ENCODE results near the gene PGBD5. TPM values are rescaled to one million over a fixed set of nuclear protein-coding genes. Genes with fewer than 3 reads are reported as not detected.

The PGBD5 gene
- total and polyA plus RNA-seq, 4 donors = 0.31 to 0.99 (median 0.57) TPM

DNA sequence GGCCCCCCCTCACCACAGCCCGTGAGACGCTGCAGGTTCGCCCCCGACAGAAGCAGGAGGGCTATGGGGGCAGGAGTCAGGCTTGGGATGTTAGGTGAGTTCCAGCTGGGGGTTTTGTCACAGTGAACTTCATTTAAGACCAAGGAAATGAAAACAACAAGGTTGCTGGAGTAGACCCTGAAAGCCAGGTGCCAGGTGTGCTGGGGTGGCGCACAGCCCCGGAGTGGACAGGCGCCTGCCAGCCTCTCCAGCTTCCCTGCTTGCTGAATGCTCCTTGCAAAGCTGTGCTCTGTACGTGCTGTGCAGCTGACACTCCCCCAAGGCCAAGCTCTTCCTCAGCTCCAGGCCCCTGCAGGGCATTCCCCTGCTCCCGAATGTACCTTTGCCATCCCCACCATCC, 102.4 kb downstream of the PGBD5 start:
- 85 to 96% methylated on average over 9 of the region's 9 CpGs for WGBS, 2 donors
- intact Hi-C loops (cut with DNase I) = no loop called here
- no peak for ATAC-seq (ENCODE audit: low FRiP score)

DNA sequence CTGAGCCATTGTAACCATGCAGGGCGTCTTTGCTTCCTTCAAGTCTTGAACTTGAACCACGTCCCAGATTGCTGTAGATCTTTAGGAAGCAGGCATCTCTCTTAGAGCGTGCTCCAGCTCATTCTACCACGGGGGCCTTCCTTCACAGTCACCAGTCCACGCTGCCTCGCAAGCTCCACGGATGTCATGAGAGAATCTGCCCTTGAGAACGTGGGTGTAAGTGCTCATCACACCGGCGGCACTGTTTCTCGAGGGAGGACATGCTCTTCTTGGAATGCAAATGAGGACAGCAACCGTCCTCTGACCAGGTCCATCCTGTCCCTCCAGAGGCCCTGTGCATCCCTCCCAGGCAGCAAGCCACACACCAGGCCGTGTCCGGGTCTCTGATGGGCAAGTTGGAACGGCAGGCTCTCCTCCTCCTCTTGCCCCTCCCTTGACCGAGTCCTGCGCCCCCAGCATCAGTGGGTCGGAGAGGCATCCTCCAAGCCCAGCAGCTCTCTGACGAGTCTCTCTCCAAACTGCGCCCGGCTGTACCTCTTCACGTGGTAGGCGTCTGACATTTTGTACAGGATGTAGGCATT, 103.1 kb downstream of the PGBD5 start:
- no peak overlapping the region for H3K27ac ChIP-seq (ENCODE audit: low read depth in 1 of 2, low read length in 2 of 2)
- H3K4me3 ChIP-seq (ENCODE audit: low read length in 2 of 2) = no peak overlapping the region
- no peaks in the 10 kb centered on the region for H3K9me3 ChIP-seq (ENCODE audit: control insufficient read depth, low read length)
- H3K36me3 ChIP-seq (ENCODE audit: control insufficient read depth in 1 of 2, insufficient read depth in 2 of 2, low read length in 1 of 2) = no peaks in the 10 kb centered on the region
- 93 to 94% methylated on average over 23 of the region's 23 CpGs for WGBS, 2 donors
- intact Hi-C loops (cut with DNase I) = no loop called here
- DNase-seq (peak in 1 of 2 donors; percentile 62), ATAC-seq (ENCODE audit: low FRiP score) (no peak)
- no peaks in the 10 kb centered on the region for H3K4me1 ChIP-seq (ENCODE audit: control insufficient read depth in 1 of 2, insufficient read depth in 2 of 2, low read length in 2 of 2)
- H3K27me3 ChIP-seq (ENCODE audit: control insufficient read depth in 1 of 2, insufficient read depth in 2 of 2, low read length in 1 of 2) = no peaks in the 10 kb centered on the region

More for the DNA sequence above, 102.4 kb downstream of the PGBD5 start:
- Histone ChIP-seq H3K27me3 (ENCODE audit: control insufficient read depth in 1 of 2, insufficient read depth in 2 of 2, low read length in 1 of 2) (no peaks in the 10 kb centered on the region), H3K4me3 (ENCODE audit: low read length in 2 of 2) (no peak overlapping the region), H3K9me3 (ENCODE audit: control insufficient read depth, low read length) (no peaks in the 10 kb centered on the region), H3K4me1 (ENCODE audit: control insufficient read depth in 1 of 2, insufficient read depth in 2 of 2, low read length in 2 of 2) (no peaks in the 10 kb centered on the region), H3K27ac (ENCODE audit: low read depth in 1 of 2, low read length in 2 of 2) (no peak overlapping the region), H3K36me3 (ENCODE audit: control insufficient read depth in 1 of 2, insufficient read depth in 2 of 2, low read length in 1 of 2) (no peaks in the 10 kb centered on the region)
- no peak for DNase-seq

DNA sequence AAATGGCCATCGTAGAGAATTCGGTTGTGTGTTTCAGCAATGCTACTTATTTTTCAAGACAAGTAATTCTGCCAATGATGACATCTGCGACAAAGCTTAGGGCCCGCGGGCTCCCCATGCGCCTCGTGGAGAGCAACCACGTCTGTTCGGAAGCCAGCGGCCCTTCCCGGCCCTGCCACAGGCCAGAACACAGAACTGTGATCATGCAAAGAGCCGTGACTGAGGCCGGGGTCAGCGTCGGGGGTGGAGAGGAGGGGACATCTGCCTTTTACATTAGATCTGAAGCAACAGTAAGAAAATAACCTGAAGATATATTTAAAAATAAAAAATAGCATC, 103.7 kb downstream of the PGBD5 start:
- Histone ChIP-seq H3K27me3 (ENCODE audit: control insufficient read depth in 1 of 2, insufficient read depth in 2 of 2, low read length in 1 of 2) (no peaks in the 10 kb centered on the region), H3K27ac (ENCODE audit: low read depth in 1 of 2, low read length in 2 of 2) (no peak overlapping the region), H3K4me1 (ENCODE audit: control insufficient read depth in 1 of 2, insufficient read depth in 2 of 2, low read length in 2 of 2) (no peaks in the 10 kb centered on the region), H3K36me3 (ENCODE audit: control insufficient read depth in 1 of 2, insufficient read depth in 2 of 2, low read length in 1 of 2) (no peaks in the 10 kb centered on the region), H3K4me3 (ENCODE audit: low read length in 2 of 2) (no peak overlapping the region), H3K9me3 (ENCODE audit: control insufficient read depth, low read length) (no peaks in the 10 kb centered on the region)
- peak in 1 of 2 donors; percentile 73 for DNase-seq
- WGBS, 2 donors = 87 to 92% methylated on average over 15 of the region's 15 CpGs
- no peak for ATAC-seq (ENCODE audit: low FRiP score)
- intact Hi-C loops (cut with DNase I) = no loop called here

DNA sequence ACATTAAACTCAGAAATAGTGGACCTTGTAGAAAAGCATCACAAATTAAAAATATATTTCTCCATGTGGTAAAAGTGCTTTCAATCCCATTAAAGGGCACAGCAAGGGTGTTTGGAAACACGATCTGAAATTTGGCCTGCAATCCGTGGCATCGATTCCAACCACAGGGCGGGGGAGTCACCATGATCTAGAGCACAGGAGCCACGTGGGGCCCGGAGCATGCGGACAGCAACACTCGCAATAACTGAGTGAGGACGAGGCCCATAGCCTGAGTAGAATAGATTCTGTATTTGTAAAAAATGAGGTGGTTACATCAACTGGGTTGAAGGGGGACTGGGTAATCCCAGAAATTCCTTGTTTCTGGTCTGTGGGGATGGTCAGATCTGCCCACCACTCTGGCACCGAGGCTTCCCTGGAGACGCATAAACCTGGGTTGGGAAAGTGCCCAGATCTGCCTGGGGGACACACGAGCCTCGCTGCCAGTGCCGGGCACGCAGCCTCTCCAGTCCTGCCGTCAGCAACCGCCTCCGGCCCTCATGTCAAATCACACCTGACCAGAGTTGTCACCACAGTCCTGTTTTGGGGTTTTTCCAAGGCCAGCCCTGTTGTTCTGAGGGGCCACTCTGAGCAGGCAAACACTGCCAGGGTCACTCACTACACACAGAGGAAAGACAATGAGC, 104.3 kb downstream of the PGBD5 start:
- H3K27ac ChIP-seq (ENCODE audit: low read depth in 1 of 2, low read length in 2 of 2) = no peak overlapping the region
- no peaks in the 10 kb centered on the region for H3K36me3 ChIP-seq (ENCODE audit: control insufficient read depth in 1 of 2, insufficient read depth in 2 of 2, low read length in 1 of 2)
- no peaks in the 10 kb centered on the region for H3K27me3 ChIP-seq (ENCODE audit: control insufficient read depth in 1 of 2, insufficient read depth in 2 of 2, low read length in 1 of 2)
- 84 to 86% methylated on average over 18 of the region's 18 CpGs for WGBS, 2 donors
- H3K9me3 ChIP-seq (ENCODE audit: control insufficient read depth, low read length) = no peaks in the 10 kb centered on the region
- intact Hi-C loops (cut with DNase I) = no loop called here
- H3K4me1 ChIP-seq (ENCODE audit: control insufficient read depth in 1 of 2, insufficient read depth in 2 of 2, low read length in 2 of 2) = no peaks in the 10 kb centered on the region
- no peak overlapping the region for H3K4me3 ChIP-seq (ENCODE audit: low read length in 2 of 2)
- DNase-seq (no peak), ATAC-seq (ENCODE audit: low FRiP score) (no peak)

DNA sequence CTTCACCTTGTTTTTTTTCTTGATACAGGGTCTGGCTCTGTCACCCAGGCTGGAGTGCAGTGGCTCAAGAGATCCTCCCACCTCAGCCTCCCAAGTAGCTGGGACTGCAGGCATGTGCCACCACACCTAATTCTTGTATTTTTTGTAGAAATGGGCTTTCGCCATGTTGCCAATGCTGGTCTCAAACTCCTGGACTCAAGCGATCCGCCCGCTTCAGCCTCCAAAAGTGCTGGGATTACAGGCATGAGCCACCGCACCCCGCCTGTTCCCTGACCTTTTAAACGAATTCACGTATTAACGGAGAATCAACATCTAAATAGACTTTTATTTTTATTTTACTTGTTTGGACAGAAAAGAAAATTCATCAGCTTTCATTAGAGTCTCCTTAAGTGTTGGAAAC, 104.8 kb downstream of the PGBD5 start:
- no peak for DNase-seq
- WGBS, 2 donors = 97 to 98% methylated on average over 9 of the region's 9 CpGs

DNA sequence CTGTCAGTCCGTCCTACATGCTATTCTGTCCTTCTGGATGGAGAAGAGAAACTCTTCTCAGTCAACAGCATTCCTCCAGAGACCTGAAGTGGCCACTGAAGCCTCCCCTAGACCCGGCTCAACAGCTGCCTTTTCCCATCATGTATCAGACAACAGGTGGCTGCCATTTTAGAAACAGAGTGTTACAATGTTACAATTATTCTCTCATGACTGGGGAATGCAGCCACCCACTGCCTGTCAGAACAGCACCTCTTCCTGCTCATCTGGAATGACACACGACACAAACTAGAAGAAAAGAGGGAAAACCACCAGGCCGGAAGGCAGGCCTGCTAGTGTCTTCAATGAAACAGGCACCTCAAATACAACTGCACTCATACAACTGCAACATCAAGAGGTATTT, 105.3 kb downstream of the PGBD5 start:
- ATAC-seq (ENCODE audit: low FRiP score) = no peak
- Histone ChIP-seq H3K27me3 (ENCODE audit: control insufficient read depth in 1 of 2, insufficient read depth in 2 of 2, low read length in 1 of 2) (no peaks in the 10 kb centered on the region), H3K4me3 (ENCODE audit: low read length in 2 of 2) (no peak overlapping the region), H3K36me3 (ENCODE audit: control insufficient read depth in 1 of 2, insufficient read depth in 2 of 2, low read length in 1 of 2) (no peaks in the 10 kb centered on the region), H3K4me1 (ENCODE audit: control insufficient read depth in 1 of 2, insufficient read depth in 2 of 2, low read length in 2 of 2) (no peaks in the 10 kb centered on the region), H3K9me3 (ENCODE audit: control insufficient read depth, low read length) (no peaks in the 10 kb centered on the region), H3K27ac (ENCODE audit: low read depth in 1 of 2, low read length in 2 of 2) (no peak overlapping the region)
- 93 to 94% methylated on average over 4 of the region's 4 CpGs for whole genome bisulfite sequencing, 2 donors
- intact Hi-C loops (cut with DNase I) = no loop called here
- DNase-seq = no peak

More for the DNA sequence above, 104.8 kb downstream of the PGBD5 start:
- H3K4me1 ChIP-seq (ENCODE audit: control insufficient read depth in 1 of 2, insufficient read depth in 2 of 2, low read length in 2 of 2) = no peaks in the 10 kb centered on the region
- H3K9me3 ChIP-seq (ENCODE audit: control insufficient read depth, low read length) = no peaks in the 10 kb centered on the region
- no peaks in the 10 kb centered on the region for H3K36me3 ChIP-seq (ENCODE audit: control insufficient read depth in 1 of 2, insufficient read depth in 2 of 2, low read length in 1 of 2)
- no peak overlapping the region for H3K4me3 ChIP-seq (ENCODE audit: low read length in 2 of 2)
- intact Hi-C loops (cut with DNase I) = no loop called here
- no peak overlapping the region for H3K27ac ChIP-seq (ENCODE audit: low read depth in 1 of 2, low read length in 2 of 2)
- no peaks in the 10 kb centered on the region for H3K27me3 ChIP-seq (ENCODE audit: control insufficient read depth in 1 of 2, insufficient read depth in 2 of 2, low read length in 1 of 2)
- no peak for ATAC-seq (ENCODE audit: low FRiP score)

DNA sequence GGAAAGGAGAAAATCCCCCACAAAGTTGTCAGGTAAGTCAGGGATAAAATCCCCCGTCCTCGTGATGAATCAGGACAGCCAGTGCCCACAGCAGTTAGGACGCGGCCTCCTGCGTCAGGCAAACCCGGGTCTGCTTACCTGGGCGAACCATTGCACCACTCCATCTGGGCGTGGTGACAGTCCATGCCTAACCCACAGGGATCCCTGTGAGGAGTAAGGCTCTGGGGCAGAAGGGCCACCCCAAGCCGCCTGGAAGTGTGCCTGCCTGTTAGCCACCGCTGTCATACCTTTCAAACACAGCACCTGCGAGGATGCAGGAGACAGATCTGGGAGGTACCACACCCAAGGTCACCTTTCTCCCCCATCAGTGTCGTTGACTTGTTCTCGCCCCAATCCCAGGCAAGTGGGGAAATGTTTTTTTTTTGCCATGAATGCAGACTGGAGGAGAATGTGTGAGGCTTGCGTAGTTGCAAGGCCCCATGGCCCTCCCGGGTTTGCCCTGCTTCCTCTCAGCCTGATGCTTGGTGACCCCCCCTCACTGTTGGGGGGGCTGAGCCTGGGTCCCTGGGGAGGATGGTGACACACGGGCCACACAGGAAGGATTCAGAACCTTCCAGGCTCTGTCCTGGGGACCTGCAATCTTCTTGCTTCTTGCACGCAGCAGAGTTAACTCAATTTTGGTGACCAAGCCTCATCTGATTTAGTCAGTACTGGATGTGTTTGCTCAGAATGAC, 107.0 kb downstream of the PGBD5 start:
- Histone ChIP-seq H3K4me3 (ENCODE audit: low read length in 2 of 2) (no peak overlapping the region), H3K9me3 (ENCODE audit: control insufficient read depth, low read length) (no peaks in the 10 kb centered on the region), H3K4me1 (ENCODE audit: control insufficient read depth in 1 of 2, insufficient read depth in 2 of 2, low read length in 2 of 2) (no peaks in the 10 kb centered on the region), H3K27me3 (ENCODE audit: control insufficient read depth in 1 of 2, insufficient read depth in 2 of 2, low read length in 1 of 2) (no peaks in the 10 kb centered on the region), H3K27ac (ENCODE audit: low read depth in 1 of 2, low read length in 2 of 2) (no peak overlapping the region), H3K36me3 (ENCODE audit: control insufficient read depth in 1 of 2, insufficient read depth in 2 of 2, low read length in 1 of 2) (no peaks in the 10 kb centered on the region)
- DNase-seq (no peak), ATAC-seq (ENCODE audit: low FRiP score) (no peak)
- intact Hi-C loops (cut with DNase I) = no loop called here
- WGBS, 2 donors = 94 to 95% methylated on average over 17 of the region's 17 CpGs

DNA sequence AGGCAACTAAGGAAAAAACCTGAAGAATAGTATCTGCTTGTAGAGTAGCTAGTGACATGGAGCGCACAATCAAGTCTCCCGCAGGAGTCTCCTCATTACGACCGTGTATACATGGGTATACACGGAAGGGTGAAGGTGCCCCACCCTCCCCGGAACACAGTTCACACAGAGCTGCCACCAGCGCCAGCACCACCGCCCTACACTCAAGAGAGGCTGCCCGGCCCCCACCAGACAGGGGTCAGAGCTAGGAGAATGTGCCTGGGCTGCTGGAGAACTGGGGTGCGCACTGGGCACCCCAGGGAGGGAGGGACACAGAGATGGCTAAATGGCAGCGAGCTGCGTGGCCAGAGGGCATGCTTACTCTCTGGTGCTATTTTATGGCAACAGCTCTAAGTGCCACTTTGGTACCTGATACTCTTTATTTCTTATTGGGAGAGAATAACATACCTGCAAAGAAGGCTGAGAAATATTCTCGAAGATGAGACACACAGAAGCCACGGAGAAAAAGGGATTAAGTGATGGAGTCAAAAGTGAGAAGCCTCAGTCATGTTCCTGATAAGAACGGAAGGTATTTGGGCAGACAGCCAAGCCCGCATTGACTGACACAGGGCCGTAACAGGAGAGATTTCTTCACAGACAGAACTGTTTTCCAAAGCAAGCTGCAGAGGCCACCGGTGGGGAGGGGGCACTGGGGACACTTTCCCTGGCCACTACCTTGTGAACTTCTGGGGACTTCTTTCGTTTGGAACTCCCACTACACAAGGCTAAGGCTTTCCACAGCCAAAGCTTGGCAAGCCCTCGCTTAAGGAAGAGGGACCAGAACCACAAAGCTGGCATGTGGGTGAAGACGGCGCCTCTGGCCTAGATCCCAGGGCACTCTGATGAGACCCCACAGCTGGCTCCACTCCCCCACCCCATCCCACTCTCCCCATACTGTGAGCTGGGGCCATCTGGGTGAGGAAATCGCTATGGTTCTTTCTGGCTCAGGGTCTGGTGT, 108.0 kb downstream of the PGBD5 start:
- H3K4me3 ChIP-seq (ENCODE audit: low read length in 2 of 2) = no peak overlapping the region
- intact Hi-C loops (cut with DNase I) = no loop called here
- no peak overlapping the region for H3K27ac ChIP-seq (ENCODE audit: low read depth in 1 of 2, low read length in 2 of 2)
- H3K27me3 ChIP-seq (ENCODE audit: control insufficient read depth in 1 of 2, insufficient read depth in 2 of 2, low read length in 1 of 2) = no peaks in the 10 kb centered on the region
- peak; percentile 21 for ATAC-seq (ENCODE audit: low FRiP score)
- 58 to 66% methylated on average over 23 of the region's 23 CpGs for WGBS, 2 donors
- no peaks in the 10 kb centered on the region for H3K9me3 ChIP-seq (ENCODE audit: control insufficient read depth, low read length)
- H3K4me1 ChIP-seq (ENCODE audit: control insufficient read depth in 1 of 2, insufficient read depth in 2 of 2, low read length in 2 of 2) = no peaks in the 10 kb centered on the region
- no peaks in the 10 kb centered on the region for H3K36me3 ChIP-seq (ENCODE audit: control insufficient read depth in 1 of 2, insufficient read depth in 2 of 2, low read length in 1 of 2)
- DNase-seq = peak in 1 of 2 donors; percentile 71

All from aorta (tissue), 5 donors.